GM23338 (cell line): ENCODE measurements around the gene IL36RN.

Source experiments
- TF ChIP-seq, protein P1 (sequence below): IDR thresholded peaks from 2 replicates; pipeline ENCODE4 v1.6.1; 2016; ENCODE audit warnings: antibody characterized with exemption
- TF ChIP-seq, protein P2 (sequence below), 2 experiments: fragments of 200-600 bp in 1 of 2; sonication (generic) in 1 of 2; conservative IDR thresholded peaks; 2 replicates each; pipeline versions ENCODE4 v1.5.1 to v1.6.1; 2016 to 2017; ENCODE audit warnings: antibody characterized with exemption in 2 of 2, low read depth in 2 of 2, mild to moderate bottlenecking in 2 of 2, moderate library complexity in 1 of 2

DNA sequence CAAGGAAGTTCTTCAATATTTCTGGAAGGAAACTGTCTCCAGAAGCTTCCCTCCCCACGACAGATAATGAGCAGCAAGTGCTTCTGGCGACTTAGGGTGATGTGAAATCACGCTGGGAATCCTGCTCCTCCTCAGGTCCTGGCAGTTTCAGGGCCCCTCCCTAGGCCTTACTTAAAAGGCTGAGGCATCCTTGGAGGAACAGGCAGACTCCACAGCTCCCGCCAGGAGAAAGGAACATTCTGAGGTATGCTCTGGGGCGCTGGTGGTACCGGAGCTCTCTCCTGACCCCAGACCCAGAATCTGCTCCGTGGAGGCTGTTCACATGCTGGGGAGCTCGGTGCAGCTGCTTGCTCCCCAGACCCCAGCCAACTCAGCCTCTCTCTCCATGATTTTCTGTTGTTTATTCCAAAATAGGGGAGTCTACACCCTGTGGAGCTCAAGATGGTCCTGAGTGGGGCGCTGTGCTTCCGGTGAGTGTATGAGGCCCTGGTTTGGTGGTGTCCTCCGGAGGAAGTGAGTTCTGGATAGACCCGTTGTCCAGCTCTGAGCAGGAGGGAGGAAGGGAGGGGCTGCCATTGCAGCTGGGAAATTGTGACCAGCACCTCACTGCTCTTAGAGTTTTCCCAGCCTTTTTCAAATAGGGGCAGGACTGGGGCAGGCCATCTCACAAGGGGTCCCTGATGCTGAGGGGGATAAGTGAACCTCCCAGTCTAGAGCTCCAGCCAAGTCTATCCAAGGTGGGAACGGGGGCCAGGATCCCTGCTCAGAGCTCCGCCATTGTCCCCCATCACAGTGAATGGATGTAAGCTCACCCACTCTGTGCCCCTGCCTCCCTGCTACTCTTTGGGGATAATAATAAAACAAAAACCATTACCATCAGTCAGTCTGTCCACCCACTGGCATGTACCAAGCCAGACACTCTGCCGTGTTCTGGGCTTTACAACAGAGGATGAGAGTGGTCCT, at the start of gene IL36RN:
- TF ChIP-seq, protein P1, sequence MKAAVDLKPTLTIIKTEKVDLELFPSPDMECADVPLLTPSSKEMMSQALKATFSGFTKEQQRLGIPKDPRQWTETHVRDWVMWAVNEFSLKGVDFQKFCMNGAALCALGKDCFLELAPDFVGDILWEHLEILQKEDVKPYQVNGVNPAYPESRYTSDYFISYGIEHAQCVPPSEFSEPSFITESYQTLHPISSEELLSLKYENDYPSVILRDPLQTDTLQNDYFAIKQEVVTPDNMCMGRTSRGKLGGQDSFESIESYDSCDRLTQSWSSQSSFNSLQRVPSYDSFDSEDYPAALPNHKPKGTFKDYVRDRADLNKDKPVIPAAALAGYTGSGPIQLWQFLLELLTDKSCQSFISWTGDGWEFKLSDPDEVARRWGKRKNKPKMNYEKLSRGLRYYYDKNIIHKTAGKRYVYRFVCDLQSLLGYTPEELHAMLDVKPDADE, result no peak
- TF ChIP-seq, protein P2, sequence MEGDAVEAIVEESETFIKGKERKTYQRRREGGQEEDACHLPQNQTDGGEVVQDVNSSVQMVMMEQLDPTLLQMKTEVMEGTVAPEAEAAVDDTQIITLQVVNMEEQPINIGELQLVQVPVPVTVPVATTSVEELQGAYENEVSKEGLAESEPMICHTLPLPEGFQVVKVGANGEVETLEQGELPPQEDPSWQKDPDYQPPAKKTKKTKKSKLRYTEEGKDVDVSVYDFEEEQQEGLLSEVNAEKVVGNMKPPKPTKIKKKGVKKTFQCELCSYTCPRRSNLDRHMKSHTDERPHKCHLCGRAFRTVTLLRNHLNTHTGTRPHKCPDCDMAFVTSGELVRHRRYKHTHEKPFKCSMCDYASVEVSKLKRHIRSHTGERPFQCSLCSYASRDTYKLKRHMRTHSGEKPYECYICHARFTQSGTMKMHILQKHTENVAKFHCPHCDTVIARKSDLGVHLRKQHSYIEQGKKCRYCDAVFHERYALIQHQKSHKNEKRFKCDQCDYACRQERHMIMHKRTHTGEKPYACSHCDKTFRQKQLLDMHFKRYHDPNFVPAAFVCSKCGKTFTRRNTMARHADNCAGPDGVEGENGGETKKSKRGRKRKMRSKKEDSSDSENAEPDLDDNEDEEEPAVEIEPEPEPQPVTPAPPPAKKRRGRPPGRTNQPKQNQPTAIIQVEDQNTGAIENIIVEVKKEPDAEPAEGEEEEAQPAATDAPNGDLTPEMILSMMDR (conservative IDR thresholded peaks at IDR 0.05; ENCODE audit: low read depth in 2 of 2), result 0 out of 4 replicates have a peak, but pooled peaks of 1 of the 2 experiments have one; percentile 6
